Hippocampal formation (tissue), 2 donors: Measurements from ENCODE around the gene CTCFL.
"Not testable (repeated sequence)": the region's sequence is repeated elsewhere in the genome, so short reads cannot be mapped to it uniquely, and the experiment has no call there.

Experiments used
- DNase-seq, 2 donors: peaks; one replicate each; lab custom pipeline; 2025; lab: John Stamatoyannopoulos, UW

Gene CTCFL

GRCh38 chr20:57536771-57537724 lies 12.1 kb upstream of the CTCFL start:
- DNase-seq = no peak

- DNase-seq = no peak
Measured at GRCh38 chr20:57536120-57536708, 11.3 kb upstream of the CTCFL start.

DNA sequence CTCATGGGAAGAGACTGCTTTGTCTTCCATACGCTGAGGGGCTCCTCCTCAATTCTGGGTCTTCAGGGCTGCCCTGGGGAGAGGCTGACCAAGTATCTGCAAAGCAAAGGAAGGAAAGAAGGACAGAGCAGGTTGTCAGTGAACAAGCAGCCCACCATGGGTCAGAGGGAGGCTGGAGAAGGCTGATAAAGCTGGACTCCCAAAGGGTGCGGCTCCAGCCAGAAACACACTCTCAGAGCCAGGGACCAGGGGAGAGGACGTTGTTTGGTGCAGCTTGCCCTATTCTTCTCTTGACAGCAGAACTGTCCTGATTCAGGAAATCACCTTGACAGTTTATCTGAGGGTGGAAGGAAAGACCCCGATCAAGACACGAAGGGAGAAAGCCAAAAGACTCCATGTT lies 10.4 kb upstream of the CTCFL start:
- no peak for DNase-seq

DNA sequence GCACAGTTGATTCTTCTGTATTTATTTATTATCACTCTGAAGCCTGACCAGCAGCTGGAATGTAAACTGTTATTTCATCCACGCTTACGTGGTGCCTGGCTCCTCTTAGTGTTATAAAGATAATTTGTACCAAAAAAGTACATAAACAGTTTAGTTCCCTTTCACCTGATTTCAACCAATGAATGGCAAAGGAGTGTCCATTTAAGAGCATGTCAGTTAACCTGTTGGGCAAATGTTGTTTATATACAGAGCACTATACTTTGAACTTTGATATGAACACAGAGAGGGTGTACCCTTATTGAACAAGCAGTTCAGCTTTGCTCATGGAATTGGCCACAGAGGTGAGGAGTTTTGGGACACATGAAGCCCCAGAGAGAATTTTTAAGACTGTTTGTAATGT lies 7.2 kb upstream of the CTCFL start:
- DNase-seq = no peak

- DNase-seq = no peak
Measured at GRCh38 chr20:57530327-57530981, 5.5 kb upstream of the CTCFL start.

- DNase-seq = no peak
Measured at GRCh38 chr20:57529810-57530209, 4.9 kb upstream of the CTCFL start.

DNA sequence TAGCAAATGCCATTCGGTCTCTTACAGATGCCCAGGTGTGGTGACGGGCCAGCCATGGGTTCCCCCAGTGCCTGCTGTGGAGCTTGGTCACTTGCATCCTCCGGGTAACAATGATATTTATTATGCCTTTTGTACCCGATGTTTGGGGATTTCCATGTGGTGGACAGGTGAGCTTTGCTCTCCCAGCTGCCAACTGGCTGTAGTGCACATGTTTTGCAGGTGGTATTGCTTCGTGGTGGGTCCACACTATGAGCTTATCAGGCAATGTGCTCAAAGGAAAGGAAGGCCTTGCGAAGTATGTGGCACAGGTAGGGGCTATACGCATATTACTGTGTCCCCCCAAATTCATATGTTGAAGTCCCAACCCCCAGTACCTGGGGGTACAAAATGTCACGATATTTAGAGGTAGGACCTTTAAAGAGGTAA lies 4.2 kb upstream of the CTCFL start:
- no peak for DNase-seq

DNA sequence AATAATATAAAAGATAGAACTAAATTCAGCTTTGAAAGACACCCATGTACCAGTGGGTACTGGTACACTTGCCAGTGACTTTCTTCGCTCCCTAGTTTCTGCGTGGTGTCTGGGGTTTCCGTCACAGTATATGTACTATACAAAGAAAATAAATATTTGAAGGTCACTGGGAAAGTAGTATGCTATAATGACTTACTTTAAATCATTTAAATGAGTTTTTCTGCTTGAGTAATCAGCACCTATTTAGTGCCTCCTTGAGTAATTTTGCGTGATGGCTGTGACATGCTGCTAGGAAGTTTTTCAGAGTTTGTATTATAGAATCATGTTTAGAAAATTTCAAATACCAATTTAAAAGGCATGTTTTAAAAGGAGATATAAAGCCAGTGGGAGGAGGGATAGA lies 3.2 kb upstream of the CTCFL start:
- DNase-seq = no peak

GRCh38 chr20:57527728-57528127 lies 2.8 kb upstream of the CTCFL start:
- DNase-seq = no peak

- no peak for DNase-seq
Measured at GRCh38 chr20:57526885-57527460, 2.0 kb upstream of the CTCFL start.

DNA sequence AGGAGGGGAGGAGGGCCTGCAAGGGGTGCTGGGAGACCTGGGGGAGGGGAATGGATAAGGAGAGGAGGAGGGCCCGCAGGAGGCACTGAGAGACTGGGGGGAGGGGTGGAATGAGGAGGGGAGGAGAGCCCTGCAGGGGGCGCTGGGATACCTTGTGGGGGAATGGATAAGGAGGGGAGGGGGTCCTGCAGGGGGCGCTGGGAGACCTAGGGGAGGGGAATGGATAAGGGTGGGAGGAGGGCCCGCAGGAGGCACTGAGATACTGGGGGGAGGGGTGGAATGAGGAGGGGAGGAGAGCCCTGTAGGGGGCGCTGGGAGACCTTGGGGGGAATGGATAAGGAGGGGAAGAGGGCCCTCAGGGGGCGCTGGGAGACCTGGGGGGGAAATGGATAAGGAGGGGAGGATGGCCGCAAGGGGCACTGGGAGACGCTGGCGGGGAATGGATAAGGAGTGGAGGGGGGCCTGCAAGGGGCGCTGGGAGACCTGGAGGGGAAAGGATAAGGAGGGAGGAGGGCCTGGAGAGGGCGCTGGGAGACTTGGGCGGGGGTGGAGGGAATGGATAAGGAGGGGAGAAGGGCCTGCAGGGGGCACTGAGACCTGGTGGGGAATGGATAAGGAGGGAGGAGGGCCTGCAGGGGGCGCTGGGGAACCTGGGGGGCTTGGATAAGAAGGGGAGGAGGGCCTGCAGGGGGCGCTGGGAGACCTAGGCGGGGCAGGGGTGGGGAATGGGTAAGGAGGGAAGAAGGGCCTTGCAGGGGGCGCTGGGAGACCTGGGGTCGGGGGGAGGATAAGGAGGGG lies 1.3 kb upstream of the CTCFL start:
- DNase-seq = no peak

DNA sequence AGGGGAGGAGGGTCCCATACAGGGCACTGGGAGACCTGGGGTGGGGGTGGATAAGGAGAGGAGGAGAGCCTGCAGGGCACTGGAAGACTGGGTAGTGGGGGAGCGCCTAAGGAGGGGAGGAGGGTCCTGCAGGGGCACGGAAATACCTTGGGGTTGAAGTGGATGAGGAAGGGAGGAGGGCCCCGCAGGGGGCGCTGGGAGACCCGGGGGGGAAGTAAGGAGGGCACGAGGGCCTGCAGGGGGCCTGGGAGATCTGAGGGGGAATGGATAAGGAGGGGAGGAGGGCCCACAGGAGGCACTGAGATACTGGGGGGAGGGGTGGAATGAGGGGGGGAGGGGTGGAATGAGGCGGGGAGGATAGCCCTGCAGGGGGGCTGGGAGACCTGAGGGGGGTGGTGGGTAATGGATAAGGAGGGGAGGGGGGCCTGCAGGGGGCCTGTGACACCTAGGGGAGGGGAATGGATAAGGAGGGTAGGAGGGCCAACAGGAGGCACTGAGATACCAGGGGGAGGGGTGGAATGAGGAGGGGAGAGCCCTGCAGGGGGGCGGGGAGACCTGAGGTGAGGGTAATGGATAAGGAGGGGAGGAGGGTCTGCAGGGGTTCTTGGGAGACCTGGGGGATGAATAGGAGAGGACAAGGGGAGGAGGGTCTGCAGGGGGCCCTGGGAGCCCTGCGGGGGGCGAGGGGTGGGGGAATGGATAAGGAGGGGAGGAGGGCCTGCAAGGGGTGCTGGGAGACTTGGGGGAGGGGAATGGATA lies 567 bp upstream of the CTCFL start:
- DNase-seq = no peak

- no peak for DNase-seq
Measured at GRCh38 chr20:57523782-57524181, 1.2 kb downstream of the CTCFL start.

DNA sequence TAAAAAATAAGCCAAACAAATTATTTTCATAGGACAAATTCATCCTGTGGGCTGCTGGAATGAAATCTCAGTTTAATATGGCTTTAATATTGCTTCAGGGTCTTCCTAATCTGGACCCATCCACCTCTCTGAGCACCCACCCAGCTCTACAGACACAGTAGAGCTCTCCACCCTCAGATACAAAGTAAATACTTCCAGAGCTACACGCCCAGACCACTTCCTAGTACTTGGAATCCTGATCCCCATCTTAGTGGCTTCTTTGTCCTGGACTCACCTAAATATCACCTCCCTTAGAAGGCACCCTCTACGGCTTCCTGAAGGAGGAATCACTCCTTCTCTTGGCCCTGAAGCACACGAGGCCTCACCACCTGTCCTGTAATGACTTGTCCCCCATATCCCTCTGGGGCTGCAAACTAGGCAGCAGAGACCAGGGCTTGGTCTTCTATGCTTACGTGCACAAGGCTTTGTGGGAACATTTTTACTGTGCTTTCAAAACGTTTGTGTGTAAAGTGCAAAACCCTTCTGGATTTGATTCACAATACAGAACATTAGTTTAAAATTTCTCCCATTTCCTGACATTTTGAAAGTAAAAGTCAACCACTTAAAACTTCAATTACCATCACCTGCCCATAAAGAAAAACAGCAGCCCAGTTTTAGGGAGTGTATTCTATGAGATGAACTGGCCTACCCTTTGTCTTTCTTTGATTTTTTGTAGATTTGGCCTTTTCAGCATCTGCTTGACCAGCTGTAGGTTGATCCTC lies 2.4 kb downstream of the CTCFL start:
- no peak for DNase-seq

DNA sequence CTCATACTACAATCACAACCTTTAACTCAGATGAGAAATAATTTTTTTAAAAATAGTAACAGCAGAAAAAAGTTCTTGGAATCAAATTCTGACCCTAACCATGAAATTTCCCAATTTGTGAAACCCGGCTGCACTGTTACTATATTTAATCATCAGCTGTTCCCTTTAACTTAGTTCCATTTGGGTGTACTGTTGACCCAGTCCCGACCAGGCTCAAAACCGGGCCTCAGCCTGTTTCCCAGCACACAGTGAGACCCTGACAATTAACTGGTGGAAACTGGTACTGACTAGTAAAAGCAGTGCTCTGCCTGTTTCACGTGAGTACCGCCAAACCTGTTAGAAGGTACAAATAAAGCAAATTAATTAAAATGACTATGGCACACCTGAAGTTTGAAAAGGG lies 7.0 kb downstream of the CTCFL start:
- DNase-seq = no peak

DNA sequence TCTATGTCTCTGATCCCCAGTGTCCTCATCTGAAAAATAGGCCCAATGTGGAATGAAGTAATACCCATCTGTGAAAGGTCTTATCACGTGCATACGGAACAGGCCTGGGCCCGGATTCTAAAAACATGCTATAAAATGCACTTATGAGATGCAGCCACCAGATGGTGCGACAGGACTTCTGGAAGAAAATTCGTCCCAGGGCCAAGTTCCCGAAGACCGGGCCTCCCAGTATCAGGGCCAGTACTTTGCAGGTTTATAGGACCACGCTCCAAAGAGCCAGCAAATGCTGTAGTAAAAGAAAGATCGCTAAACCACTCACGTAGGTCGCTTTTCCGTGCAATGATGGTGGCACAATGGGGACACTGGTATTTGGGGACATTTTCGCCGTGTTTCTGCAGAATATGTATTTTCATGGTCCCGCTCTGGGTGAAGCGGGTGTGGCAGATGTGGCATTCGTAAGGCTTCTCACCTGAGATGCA lies 10.6 kb downstream of the CTCFL start:
- DNase-seq = peak; percentile 63 to 71

DNA sequence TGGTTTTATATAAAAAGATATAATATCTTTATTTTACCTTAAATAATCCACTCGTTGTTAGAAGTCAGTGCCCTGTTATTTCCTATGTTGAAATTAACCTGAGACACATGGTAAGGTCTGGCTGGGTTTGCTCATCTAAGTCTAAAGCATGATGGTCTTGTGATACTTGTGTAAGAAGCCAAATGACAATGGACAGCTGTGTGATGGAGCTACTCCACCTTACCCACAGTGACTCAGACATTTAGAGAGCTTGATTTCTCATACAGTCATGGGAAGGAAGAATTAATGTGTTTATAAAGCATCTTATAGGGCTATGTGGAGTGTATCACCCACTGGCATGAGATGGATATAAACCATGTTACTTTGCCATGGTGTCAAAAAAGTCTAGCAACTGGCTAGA lies 11.7 kb downstream of the CTCFL start:
- DNase-seq = no peak

DNA sequence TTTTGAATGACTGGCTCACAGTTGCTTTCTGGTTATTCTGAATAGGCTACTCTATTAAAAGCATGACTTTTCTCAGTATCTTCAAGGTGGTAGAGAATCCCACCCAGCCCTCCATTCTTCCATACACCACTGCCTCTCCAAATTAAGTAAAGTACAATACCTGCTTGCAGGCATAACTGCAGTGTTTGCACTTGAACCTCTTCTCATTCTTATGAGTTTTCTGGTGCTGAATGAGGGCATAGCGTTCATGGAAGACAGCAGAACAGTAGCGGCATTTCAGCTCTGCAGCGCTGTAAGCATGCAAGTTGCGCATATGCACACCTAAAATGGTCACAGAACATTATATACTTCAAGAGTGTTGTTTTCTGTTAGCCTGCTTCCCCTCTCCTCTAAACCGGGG lies 12.5 kb downstream of the CTCFL start:
- DNase-seq = no peak

DNA sequence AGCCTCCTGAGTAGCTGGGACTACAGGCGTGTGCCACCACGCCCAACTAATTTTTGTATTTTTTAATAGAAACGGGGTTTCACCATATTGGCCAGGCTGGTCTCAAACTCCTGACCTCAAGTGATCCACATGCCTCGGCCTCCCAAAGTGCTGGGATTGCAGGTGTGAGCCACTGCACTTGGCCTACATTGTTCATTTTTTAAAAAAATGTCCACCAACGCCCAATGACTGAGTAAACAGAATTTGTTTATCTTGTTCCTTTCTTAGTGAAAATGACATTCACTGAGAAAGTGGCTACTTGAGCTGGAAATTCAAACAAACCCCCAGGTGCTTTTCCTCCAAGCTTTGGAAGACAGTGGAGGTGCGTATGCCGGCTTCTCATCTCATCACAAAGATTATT lies 13.2 kb downstream of the CTCFL start:
- not testable (repeated sequence) for DNase-seq

DNA sequence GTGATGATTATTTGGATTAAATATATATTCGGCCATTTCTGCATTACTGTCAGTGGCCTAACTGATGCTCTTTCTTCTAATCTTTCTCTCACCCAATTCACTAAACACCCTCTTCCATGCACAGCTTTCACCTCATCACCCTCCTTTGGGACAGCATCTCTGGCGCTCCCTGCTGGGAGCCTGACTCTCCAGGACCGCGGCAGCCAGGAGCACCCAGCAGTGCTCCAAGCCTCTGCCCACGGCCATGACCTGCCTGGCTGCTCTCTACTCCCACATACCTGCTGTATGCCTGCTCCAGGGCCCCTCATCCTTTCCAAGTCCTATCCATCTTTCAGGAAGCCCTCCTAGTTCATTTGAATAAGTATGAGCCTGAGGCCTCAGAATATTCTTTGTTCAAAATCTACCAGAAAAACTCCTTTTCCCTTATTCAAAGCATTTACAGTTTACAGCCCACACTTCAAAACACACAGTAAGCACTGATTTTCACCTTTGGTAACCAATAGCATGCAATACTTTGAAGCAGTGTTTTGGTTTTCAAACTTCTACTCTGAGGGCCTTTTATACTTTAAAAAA lies 15.2 kb downstream of the CTCFL start:
- no peak for DNase-seq
